ENCODE measurements around the gene METTL17. TPM values are rescaled to one million over a fixed set of nuclear protein-coding genes. Genes with fewer than 3 reads are reported as not detected.

Gene METTL17
- total and polyA plus RNA-seq, 7 experiments from 2014 or later = 41.7 to 129 (median 91.7) TPM

DNA sequence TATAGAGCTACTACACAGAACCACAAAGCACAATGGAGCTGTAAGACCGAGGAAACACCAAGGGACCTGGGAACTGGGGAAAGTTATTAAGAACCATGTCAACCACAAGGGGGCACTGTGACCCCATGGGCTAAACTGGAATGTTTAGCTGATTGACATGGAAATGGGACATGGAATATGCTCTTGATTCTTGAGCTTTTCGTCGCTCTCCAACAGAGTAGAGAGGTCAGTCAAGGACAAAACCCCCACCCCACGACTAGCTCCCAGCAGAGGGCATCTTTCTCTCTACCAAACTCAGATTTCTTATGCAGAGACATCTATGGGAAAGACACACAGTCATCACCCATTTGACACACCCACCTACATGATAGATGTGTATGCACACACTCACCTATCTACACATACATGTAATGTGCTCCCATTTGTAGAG lies 25.0 kb downstream of the METTL17 start:
- peak overlapping the region in 1 of 9 donors; percentile 17 for H3K27ac Mint-ChIP-seq
- ChIA-PET POLR2A (interaction anchor here (0.7 to 2.8 kb wide), 8 partner anchors 9 to 92 kb away, joined by 3 to 24 read pairs (median 6); no protein-coding TSS in a partner anchor), CTCF (interaction anchor here (0.6 to 12.0 kb wide), 25 partner anchors 8 to 201 kb away, joined by 3 to 178 read pairs (median 6); partner anchors contain the start of genes METTL17, RNASE13, RNASE7 and TMEM253)

DNA sequence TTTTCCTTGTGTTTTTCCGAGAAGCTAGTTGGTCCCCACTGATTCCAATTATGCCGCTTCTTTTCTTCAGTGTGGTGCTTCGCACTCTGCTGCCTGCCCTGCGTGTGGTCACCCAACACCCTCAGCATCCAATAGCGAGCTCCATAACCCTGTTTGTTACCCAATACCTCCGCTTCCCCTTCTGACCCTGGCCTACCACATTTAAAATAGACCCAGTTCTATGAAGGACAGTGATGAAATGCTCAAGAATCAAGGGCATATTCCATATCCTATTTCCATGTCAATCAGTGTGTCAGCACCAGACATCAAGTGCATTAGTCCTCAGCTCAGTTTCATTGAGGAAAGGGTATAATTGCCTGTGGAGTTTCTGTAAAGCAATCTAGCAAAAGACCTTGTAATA lies 25.5 kb downstream of the METTL17 start:
- POLR2A ChIA-PET = interaction anchor here (0.7 to 2.8 kb wide), 7 partner anchors 8 to 480 kb away, joined by 3 to 24 read pairs (median 6); no protein-coding TSS in a partner anchor
- peaks cover 0 to 28% (median 4%) of the 10 kb centered on the region in 3 experiments for H3K36me3 ChIP-seq (ENCODE audit: control insufficient read depth in 2 of 3, insufficient read depth in 3 of 3, low read length in 3 of 3)
- H3K27ac ChIP-seq (ENCODE audit: low read depth, low read length) = no peak overlapping the region
- no peak overlapping the region for H3K27ac Mint-ChIP-seq
- H3K9me3 Mint-ChIP-seq = no peaks in the 10 kb centered on the region
- CTCF ChIA-PET = interaction anchor here (0.6 to 12.0 kb wide), 27 partner anchors 8 to 200 kb away, joined by 3 to 178 read pairs (median 6); partner anchors contain the start of genes METTL17, RNASE13, RNASE7 and TMEM253
- H3K4me1 ChIP-seq (ENCODE audit: control insufficient read depth in 2 of 2, insufficient read depth in 2 of 2, low read length in 2 of 2) = no peaks in the 10 kb centered on the region
- no peak overlapping the region for H3K4me3 ChIP-seq (ENCODE audit: low read length)
- H3K4me1 Mint-ChIP-seq = peaks cover 0 to 5% (median 0%) of the 10 kb centered on the region in 7 donors
- intact Hi-C loops (cut with micrococcal nuclease) = loop anchor here (2.0 kb wide), 2 partner anchors 51 to 53 kb away; no protein-coding TSS in a partner anchor
- peak; percentile 42 for ATAC-seq
- H3K9me3 ChIP-seq (ENCODE audit: control insufficient read depth in 2 of 3, low read length in 3 of 3) = no peaks in the 10 kb centered on the region
- H3K27me3 Mint-ChIP-seq = peaks cover 12 to 29% (median 21%) of the 10 kb centered on the region in 5 donors
- DNase-seq = no peak
- H3K36me3 Mint-ChIP-seq = peaks cover 0 to 27% (median 10%) of the 10 kb centered on the region in 5 donors
- H3K27me3 ChIP-seq (ENCODE audit: control insufficient read depth in 2 of 2, insufficient read depth in 2 of 2, low read length in 2 of 2) = no peaks in the 10 kb centered on the region
- H3K4me3 Mint-ChIP-seq = no peak overlapping the region

More for the DNA sequence above, 25.0 kb downstream of the METTL17 start:
- no peaks in the 10 kb centered on the region for H3K4me1 ChIP-seq (ENCODE audit: control insufficient read depth in 2 of 2, insufficient read depth in 2 of 2, low read length in 2 of 2)
- Mint-ChIP-seq H3K36me3 (peaks cover 0 to 26% (median 10%) of the 10 kb centered on the region in 5 donors), H3K4me3 (no peak overlapping the region), H3K27me3 (peaks cover 12 to 29% (median 21%) of the 10 kb centered on the region in 5 donors), H3K9me3 (no peaks in the 10 kb centered on the region), H3K4me1 (peaks cover 0 to 5% (median 0%) of the 10 kb centered on the region in 7 donors)
- H3K9me3 ChIP-seq (ENCODE audit: control insufficient read depth in 2 of 3, low read length in 3 of 3) = no peaks in the 10 kb centered on the region
- DNase-seq (peak; percentile 56 to 82 (median 76)), ATAC-seq (peak; percentile 88)
- H3K36me3 ChIP-seq (ENCODE audit: control insufficient read depth in 2 of 3, insufficient read depth in 3 of 3, low read length in 3 of 3) = peaks cover 0 to 25% (median 4%) of the 10 kb centered on the region in 3 experiments
- no peak overlapping the region for H3K27ac ChIP-seq (ENCODE audit: low read depth, low read length)
- no peak overlapping the region for H3K4me3 ChIP-seq (ENCODE audit: low read length)
- intact Hi-C loops (cut with micrococcal nuclease) = loop anchor here (1.0 to 2.0 kb wide), 6 partner anchors 11 to 90 kb away; partner anchors contain the start of gene NDRG2 (in 1 of the 2)
- H3K27me3 ChIP-seq (ENCODE audit: control insufficient read depth in 2 of 2, insufficient read depth in 2 of 2, low read length in 2 of 2) = no peaks in the 10 kb centered on the region

DNA sequence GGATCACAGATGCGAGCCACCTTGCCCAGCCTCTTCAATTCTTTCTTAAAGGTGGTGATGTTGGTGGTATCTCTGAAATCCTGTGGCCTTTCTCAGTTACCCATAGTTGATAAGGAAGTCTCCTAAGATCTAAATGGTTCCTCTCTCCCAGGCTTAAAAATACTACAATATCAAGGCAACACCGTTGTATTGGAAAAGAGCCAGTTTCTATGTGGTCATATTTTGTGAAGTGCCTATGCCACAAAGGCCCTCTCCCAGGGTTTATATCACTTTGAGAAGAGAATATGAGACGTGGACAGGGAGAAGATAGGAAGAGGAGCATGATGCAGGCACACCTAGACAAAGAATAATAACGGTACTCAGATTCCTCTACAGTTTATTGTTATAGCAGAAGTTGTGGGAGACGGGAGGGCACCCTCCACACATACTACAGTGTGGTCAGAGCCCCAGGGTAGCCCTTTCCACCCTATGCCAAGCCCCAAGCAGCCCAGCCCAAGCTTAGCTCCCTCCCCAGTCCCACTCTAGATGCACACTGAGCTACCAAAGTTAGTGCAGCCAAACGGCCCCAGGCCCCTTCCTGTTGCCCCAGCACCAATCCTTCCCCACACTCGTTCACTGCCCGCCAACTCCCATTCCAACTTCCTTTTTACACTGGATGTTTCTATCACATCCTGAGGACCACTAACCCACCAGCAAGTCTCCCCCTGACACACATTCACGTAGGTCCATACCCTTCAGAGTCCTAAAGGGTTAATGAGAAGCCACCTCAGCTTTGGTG lies 26.8 kb downstream of the METTL17 start:
- no peaks in the 10 kb centered on the region for H3K4me1 ChIP-seq (ENCODE audit: control insufficient read depth in 2 of 2, insufficient read depth in 2 of 2, low read length in 2 of 2)
- Mint-ChIP-seq H3K4me3 (no peak overlapping the region), H3K27ac (peak overlapping the region in 1 of 9 donors; percentile 25), H3K4me1 (peaks cover 0 to 5% (median 0%) of the 10 kb centered on the region in 7 donors), H3K36me3 (peaks cover 0 to 38% (median 19%) of the 10 kb centered on the region in 5 donors), H3K27me3 (peaks cover 6 to 23% (median 15%) of the 10 kb centered on the region in 5 donors), H3K9me3 (no peaks in the 10 kb centered on the region)
- H3K4me3 ChIP-seq (ENCODE audit: low read length) = no peak overlapping the region
- H3K27ac ChIP-seq (ENCODE audit: low read depth, low read length) = no peak overlapping the region
- intact Hi-C loops (cut with micrococcal nuclease) = no loop called here
- ChIA-PET CTCF (interaction anchor here (3.7 to 12.0 kb wide), 5 partner anchors 13 to 90 kb away, joined by 21 to 178 read pairs (median 132); partner anchors contain the start of genes RNASE13, RNASE7 and TPPP2), POLR2A (interaction anchor here (2.8 kb wide), 1 partner anchor 23 kb away, joined by 21 read pairs; no protein-coding TSS in a partner anchor)
- no peaks in the 10 kb centered on the region for H3K9me3 ChIP-seq (ENCODE audit: control insufficient read depth in 2 of 3, low read length in 3 of 3)
- peaks cover 0 to 41% (median 4%) of the 10 kb centered on the region in 3 experiments for H3K36me3 ChIP-seq (ENCODE audit: control insufficient read depth in 2 of 3, insufficient read depth in 3 of 3, low read length in 3 of 3)
- H3K27me3 ChIP-seq (ENCODE audit: control insufficient read depth in 2 of 2, insufficient read depth in 2 of 2, low read length in 2 of 2) = no peaks in the 10 kb centered on the region
- no peak for DNase-seq
- ATAC-seq = no peak

DNA sequence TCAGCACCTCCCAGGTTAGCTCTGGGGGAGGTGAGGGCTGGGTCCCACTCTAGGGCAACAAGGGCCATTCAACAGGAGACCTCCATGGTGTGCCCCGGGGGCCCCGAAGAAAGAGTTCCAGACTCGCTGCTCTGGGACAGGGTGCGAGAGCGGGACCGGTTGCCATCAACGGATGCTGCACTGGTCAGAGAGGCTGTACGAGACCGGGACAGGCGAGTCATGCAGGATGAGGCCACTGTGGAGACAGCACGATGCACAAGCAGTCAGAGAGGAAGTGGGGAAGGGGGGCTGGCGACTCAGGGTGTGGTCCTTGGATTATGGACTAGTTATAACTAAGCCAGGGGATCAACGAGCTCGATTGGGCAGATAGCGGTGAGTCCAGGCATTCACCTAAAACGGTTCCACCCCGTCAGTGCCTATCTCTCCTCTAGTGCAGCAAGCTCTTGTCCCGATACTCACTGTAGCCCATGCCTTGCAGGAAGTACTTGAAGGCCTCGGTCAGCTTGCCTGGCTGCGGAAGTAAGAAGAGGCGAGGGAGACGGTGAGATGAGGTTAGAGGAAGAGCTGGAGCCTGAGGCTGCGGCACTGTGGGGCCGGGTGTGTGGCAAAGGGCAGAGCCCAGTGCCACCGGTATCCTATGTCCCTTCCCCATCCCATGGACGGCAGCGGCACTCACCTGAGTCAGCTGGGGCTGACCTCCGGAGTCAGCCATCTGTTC lies 27.9 kb downstream of the METTL17 start:
- no peak overlapping the region for H3K27ac ChIP-seq (ENCODE audit: low read depth, low read length)
- DNase-seq (no peak), ATAC-seq (peak; percentile 20)
- H3K9me3 Mint-ChIP-seq = no peaks in the 10 kb centered on the region
- no peak overlapping the region for H3K27ac Mint-ChIP-seq
- CTCF ChIA-PET = interaction anchor here (7.3 to 12.0 kb wide), 4 partner anchors 15 to 89 kb away, joined by 99 to 178 read pairs (median 145); partner anchors contain the start of genes RNASE13, RNASE7 and TPPP2
- H3K9me3 ChIP-seq (ENCODE audit: control insufficient read depth in 2 of 3, low read length in 3 of 3) = no peaks in the 10 kb centered on the region
- peaks cover 0 to 39% (median 19%) of the 10 kb centered on the region in 5 donors for H3K36me3 Mint-ChIP-seq
- H3K36me3 ChIP-seq (ENCODE audit: control insufficient read depth in 2 of 3, insufficient read depth in 3 of 3, low read length in 3 of 3) = peaks cover 0 to 42% (median 4%) of the 10 kb centered on the region in 3 experiments
- POLR2A ChIA-PET = interaction anchor here (0.5 kb wide), 1 partner anchor 363 kb away, joined by 8 read pairs; no protein-coding TSS in a partner anchor
- H3K4me3 ChIP-seq (ENCODE audit: low read length) = no peak overlapping the region
- no peaks in the 10 kb centered on the region for H3K4me1 ChIP-seq (ENCODE audit: control insufficient read depth in 2 of 2, insufficient read depth in 2 of 2, low read length in 2 of 2)
- H3K27me3 ChIP-seq (ENCODE audit: control insufficient read depth in 2 of 2, insufficient read depth in 2 of 2, low read length in 2 of 2) = no peaks in the 10 kb centered on the region
- H3K4me3 Mint-ChIP-seq = no peak overlapping the region
- peaks cover 2 to 11% (median 6%) of the 10 kb centered on the region in 7 donors for H3K4me1 Mint-ChIP-seq
- peaks cover 0 to 23% (median 4%) of the 10 kb centered on the region in 5 donors for H3K27me3 Mint-ChIP-seq
- intact Hi-C loops (cut with micrococcal nuclease) = no loop called here

DNA sequence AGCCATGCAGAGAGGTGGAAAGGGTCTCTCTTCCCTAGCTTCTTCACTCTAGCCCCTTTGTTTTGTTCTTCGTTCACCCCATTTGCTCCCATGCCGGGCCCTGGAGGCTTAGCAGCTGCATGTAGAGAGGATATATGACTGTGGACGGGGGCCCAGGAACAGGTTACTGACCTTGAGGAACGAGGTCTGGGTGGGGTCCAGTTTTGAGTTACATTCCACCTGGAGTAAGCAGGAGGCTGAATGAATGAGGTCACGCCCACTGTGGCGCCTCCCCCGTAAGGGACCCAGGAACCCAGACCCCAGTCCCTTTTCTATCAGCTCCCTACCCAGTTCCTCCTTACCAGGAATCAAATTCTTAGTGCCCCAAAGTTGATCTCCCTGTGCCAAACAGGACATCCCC lies 28.5 kb downstream of the METTL17 start:
- Mint-ChIP-seq H3K27ac (no peak overlapping the region), H3K27me3 (peaks cover 0 to 24% (median 0%) of the 10 kb centered on the region in 5 donors), H3K4me3 (no peak overlapping the region), H3K4me1 (peaks cover 5 to 17% (median 11%) of the 10 kb centered on the region in 7 donors), H3K9me3 (no peaks in the 10 kb centered on the region), H3K36me3 (peaks cover 0 to 39% (median 19%) of the 10 kb centered on the region in 5 donors)
- ChIA-PET POLR2A (no interaction called here), CTCF (interaction anchor here (7.3 to 12.0 kb wide), 4 partner anchors 15 to 89 kb away, joined by 99 to 178 read pairs (median 145); partner anchors contain the start of genes RNASE13, RNASE7 and TPPP2)
- no peak for ATAC-seq
- DNase-seq = no peak
- Histone ChIP-seq H3K27ac (ENCODE audit: low read depth, low read length) (no peak overlapping the region), H3K4me3 (ENCODE audit: low read length) (no peak overlapping the region), H3K27me3 (ENCODE audit: control insufficient read depth in 2 of 2, insufficient read depth in 2 of 2, low read length in 2 of 2) (no peaks in the 10 kb centered on the region), H3K9me3 (ENCODE audit: control insufficient read depth in 2 of 3, low read length in 3 of 3) (no peaks in the 10 kb centered on the region), H3K36me3 (ENCODE audit: control insufficient read depth in 2 of 3, insufficient read depth in 3 of 3, low read length in 3 of 3) (peaks cover 0 to 42% (median 4%) of the 10 kb centered on the region in 3 experiments), H3K4me1 (ENCODE audit: control insufficient read depth in 2 of 2, insufficient read depth in 2 of 2, low read length in 2 of 2) (peaks cover 0 to under 1% of the 10 kb centered on the region in 2 donors)
- intact Hi-C loops (cut with micrococcal nuclease) = no loop called here

All from naive thymus-derived CD4-positive, alpha-beta T cell (primary cell).